C4-2B (cell line): ENCODE measurements around the gene LRP3.

Experiments
- H3K27ac ChIP-seq: fragments of 450-650 bp; 2 replicates; pipeline ENCODE4 v1.5.1; 2017
- ZFX ChIP-seq: fragments of 450-650 bp; IDR thresholded peaks from 2 replicates; pipeline ENCODE4 v1.6.1; 2017
- TF ChIP-seq, protein P1 (sequence below): fragments of 450-650 bp; conservative IDR thresholded peaks from 2 replicates; pipeline ENCODE4 v1.5.1; 2017; ENCODE audit warnings: mild to moderate bottlenecking

LRP3 gene

DNA sequence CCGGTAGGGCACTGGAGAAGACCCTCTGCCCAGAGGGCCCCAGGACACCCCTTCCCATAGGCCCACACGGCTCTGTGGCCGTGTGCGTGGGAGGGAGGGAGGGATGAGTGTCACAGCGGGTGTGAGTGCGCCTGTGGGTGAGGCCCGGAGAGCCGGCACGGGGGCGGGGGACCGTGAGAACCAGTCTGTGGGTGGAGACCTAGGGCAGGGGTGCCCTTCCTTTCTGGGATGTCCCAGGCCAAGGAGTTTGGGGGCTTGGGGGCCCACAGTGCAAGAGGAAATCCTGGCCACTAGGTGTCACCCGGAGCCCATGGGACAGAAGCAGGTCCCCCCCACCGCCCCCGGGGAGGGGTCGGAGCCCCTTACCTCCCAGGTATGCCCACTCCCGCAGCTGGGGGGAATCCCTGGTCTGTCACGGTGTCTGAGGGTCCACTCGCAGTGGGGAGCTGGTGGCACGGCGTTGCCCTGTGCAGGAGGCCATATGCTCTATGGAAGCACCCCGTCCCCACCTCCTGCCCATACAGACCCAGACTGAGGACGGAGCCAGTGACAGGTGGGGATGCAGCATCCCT is 47.5 kb downstream of the LRP3 start:
- H3K27ac ChIP-seq, result no peak overlapping the region
- TF ChIP-seq ZFX, result no peak
- TF ChIP-seq, protein P1, sequence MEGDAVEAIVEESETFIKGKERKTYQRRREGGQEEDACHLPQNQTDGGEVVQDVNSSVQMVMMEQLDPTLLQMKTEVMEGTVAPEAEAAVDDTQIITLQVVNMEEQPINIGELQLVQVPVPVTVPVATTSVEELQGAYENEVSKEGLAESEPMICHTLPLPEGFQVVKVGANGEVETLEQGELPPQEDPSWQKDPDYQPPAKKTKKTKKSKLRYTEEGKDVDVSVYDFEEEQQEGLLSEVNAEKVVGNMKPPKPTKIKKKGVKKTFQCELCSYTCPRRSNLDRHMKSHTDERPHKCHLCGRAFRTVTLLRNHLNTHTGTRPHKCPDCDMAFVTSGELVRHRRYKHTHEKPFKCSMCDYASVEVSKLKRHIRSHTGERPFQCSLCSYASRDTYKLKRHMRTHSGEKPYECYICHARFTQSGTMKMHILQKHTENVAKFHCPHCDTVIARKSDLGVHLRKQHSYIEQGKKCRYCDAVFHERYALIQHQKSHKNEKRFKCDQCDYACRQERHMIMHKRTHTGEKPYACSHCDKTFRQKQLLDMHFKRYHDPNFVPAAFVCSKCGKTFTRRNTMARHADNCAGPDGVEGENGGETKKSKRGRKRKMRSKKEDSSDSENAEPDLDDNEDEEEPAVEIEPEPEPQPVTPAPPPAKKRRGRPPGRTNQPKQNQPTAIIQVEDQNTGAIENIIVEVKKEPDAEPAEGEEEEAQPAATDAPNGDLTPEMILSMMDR, result peak; percentile 86

DNA sequence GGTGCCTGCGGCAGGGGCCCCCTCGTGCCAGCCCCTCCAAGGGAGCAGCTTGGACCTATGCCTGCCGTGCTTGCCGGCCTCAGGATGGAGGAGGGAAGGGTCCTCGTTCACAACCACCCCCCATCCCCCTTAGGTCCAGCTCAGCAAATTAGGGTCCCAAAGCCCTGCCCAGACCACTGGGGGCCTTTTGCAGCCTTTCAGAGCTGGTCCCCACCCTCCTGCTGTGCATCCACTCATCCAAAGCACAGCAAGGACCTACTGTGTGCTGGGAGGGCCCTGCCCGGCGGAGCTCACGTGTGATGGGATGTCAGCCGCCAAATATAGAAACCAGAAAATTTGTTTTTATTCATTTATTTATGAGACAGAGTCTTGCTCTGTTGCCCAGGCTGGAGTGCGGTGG is 48.0 kb downstream of the LRP3 start:
- TF ChIP-seq, protein P1, result no peak
- H3K27ac ChIP-seq, result no peak overlapping the region

DNA sequence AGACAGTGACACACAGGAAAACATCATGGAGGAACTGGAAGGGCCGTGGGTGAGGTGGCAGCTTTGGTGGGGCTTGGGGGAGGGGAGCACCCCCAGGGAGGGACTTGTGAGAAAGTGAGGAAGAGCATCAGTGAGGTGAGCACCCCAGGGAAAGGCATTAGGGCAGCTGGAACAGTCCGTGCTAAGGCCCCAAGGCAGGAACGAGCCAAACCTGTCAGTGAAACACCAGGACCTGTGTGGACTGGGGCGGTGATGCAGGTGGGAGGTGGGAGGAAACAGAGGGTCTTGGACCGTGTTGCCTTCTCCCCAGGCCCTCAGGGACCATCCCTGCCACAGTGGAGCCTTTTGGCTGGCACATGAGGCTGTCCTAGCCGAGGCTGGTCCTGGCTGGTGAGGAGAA is 48.8 kb downstream of the LRP3 start:
- TF ChIP-seq, protein P1, result no peak
- TF ChIP-seq ZFX, result no peak
- no peak overlapping the region for H3K27ac ChIP-seq

DNA sequence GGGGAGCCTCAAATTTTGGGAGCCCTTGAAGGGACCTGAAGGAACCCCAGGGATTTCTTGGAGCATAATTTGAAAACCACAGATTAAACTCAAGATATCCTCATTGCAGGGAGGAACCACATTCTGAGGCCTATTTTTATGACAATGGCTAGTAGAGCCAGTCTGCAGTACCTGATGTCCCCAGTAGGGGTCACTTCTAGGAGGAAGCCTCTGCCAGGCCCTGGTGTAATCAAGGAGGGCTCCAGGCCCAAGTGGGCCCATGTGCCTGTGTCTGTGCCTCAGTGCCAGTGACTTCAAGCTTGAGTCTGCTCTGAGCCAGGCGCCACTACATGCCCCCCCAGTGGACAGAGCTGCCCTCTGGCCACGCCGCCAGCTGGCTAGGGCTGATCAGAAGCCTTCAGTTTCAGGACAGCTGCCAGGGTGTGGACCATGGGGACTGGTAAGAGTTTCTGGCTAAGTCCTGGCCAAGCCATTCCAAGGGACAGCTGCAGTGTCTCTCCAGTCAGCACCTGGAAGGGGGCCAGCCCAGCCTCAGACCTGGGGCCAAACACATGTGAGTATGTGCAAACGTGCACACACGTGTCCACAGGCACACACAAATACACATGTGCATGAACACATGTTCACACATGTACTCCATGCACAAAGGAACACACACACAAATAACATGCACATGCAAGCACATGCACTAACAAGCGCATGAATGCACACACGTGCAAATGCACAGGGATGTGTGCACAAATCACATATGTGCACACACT is 52.0 kb downstream of the LRP3 start:
- TF ChIP-seq, protein P1, result peak; percentile 79
- TF ChIP-seq ZFX, result no peak
- H3K27ac ChIP-seq, result no peak overlapping the region

DNA sequence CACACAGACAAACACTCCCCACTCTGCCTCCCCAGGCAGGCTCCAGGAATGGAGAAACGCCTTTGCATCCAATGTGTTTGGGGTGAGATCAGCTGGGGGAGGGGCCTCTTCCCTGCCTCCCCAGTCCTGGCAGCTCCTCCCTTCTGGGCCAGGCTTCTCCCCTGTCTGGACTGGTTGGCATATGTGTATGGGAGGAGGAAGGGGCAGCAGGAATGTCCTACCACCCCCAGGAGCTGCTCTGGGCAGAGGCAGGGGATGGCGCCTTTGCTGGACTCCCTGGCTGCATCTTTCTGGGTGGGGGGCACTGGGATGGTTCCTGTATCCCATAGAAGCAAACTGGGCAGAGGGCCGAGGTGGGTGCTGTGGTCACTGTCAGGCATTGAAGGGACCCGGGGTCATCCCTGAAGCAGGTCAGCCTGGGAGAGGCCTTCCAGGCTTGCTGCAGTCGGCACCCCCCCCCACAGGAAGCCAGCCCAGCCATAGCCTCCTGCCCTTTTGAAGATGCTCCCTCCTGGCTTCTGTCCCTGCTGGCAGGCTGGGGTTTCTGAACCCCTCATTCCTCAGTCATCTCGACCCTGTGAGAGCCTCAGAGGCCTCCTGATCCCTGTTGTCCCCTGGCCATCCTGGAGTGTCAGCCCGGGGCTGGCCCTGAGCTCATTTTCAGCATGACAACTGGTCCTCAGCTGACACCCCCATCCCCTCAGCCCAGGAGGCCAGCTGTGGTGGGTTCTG is 52.7 kb downstream of the LRP3 start:
- no peak for TF ChIP-seq ZFX
- TF ChIP-seq, protein P1, result no peak
- no peak overlapping the region for H3K27ac ChIP-seq

GRCh38 chr19:33247441-33247819 is 53.3 kb downstream of the LRP3 start:
- TF ChIP-seq ZFX, result no peak
- TF ChIP-seq, protein P1, result no peak
- H3K27ac ChIP-seq, result no peak overlapping the region

- TF ChIP-seq, protein P1, result no peak
- TF ChIP-seq ZFX, result no peak
These were observed 54.0 kb downstream of the LRP3 start for GRCh38 chr19:33248104-33248503.

More at GRCh38 chr19:33248104-33248503, 54.0 kb downstream of the LRP3 start:
- no peak overlapping the region for H3K27ac ChIP-seq
